GM19452 (cell line): ENCODE results near the gene SASH1.

Experiments used
- ATAC-seq: cut with Tn5 transposase; IDR thresholded peaks from one replicate; pipeline ENCODE4 v1.9.1; 2021; ENCODE audit not compliant: unreplicated experiment

The SASH1 gene

DNA sequence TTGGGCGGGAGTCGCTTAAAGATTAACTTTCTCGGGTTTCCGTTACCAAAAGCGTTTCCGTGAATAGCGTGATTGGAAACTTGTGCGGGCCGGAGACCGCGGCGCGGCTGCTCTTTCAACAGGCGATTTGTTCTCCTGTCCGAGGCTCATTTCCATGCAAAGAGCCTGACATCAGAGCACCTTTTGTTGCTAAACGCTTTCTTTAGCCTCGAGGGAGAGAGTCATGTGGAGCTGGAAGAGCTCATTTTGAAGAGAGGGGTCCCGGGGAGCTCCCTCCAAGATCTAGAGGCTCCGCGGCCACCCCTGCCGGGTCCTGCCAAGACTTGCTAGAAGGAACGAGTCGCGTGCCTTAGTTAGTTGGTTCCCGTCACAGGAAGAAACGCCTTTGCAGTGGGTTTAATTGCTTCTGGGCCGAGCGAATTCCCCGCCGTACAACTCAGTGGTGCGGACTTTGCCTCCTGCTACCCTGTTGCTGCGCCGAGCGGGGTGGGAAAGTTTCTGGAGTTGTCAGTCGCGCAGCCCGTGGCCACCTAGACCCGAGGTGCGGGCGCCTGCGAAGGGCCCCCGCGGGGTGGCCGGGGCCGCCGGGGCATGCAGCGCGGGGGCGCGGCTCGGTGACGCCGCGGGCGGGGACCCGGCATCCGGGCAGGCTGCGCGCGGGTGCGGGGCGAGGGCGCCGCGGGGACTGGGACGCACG, at the start of gene SASH1:
Gene SASH1, plus strand, starts transcription at position 489 of the 697 bp plus-strand sequence. CDS start 230 bp downstream, outside the sequence.
- ATAC-seq: peak; percentile 78

DNA sequence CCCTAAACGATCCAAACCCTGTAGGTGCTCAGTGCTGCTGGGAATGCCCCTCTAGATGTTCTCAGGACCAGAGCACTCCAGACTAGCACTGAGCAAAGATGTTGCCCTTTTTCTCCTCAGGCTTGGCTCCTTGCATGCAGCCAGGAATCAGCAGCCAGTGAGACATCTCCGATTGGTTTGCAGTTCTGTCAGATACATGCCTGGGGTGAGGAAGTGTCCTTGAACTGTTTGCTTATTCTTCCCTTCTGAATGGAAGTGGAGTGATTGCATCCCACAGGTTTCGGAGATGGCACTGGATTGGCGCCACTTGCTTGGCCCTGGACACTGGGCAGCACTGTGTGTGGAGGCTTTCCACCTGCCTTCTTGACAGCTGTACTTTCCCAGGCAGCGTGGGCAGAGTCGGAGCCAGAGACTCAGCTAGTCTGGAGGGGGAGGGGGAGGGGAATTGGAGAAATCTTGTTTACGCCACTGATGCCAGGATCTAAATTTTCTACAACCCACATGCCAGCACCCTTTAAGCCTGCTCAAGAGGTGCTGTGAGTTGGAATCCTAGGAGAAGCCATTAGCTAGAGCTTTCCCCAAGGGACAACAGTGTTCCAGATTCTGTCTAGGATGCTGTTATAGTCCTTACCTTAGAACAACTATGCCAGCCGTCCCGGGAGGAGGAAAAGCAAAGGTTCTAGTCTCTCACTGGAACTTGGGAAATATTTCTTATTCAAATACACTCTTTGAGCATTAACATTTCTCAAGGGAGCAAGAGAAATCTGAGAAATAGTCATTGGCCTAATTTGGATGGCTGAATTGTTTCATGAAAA, 49.2 kb upstream of the SASH1 start:
- ATAC-seq: no peak

DNA sequence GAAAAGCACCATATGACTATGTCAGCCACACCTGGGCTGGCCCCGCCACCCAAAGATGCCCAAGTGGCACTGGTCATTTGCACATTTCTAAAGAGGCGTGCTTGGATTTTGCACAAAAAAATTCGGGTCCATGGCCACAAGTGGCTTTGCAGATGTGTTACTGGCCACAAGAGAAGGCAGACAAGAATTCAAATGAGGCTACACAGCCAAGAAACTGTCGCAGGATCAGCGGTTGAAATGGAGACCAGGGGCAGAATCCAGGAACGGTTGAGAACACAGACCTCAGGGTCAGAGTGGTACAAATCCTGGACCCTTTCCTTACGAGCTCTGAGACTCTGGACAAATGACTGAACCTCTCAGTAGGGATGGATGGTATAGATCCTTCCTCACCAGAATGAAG, 48.6 kb upstream of the SASH1 start:
- no peak for ATAC-seq

DNA sequence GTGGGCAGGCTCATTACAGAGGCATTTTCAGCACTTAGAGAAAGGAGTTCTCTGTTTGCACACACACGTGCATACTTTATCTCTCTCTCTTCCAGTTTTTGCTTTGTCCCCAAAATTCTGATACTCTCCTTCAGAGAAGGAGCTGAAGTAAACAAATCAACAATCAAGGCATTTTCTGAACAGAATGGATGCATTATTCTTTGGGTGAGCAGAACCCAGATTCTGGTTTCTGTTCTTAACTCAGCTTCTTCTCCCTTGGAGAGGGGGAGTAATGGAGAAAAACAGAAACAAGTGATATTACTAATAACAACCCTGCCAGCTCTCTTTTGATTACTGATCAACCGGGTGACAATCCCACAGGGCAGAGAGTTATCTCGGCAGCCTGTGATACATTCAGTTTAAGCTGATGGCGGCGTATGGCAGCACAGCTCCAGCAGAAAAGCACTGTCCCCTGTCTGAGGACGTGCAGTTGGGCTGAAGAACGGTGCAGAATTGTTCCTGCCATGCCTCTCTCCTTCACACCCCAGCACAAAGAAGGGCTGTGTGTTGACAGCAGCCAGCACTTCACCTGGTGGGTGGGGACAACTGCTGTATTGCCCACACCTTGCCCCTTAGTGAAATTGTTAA, 47.3 kb upstream of the SASH1 start:
- no peak for ATAC-seq

DNA sequence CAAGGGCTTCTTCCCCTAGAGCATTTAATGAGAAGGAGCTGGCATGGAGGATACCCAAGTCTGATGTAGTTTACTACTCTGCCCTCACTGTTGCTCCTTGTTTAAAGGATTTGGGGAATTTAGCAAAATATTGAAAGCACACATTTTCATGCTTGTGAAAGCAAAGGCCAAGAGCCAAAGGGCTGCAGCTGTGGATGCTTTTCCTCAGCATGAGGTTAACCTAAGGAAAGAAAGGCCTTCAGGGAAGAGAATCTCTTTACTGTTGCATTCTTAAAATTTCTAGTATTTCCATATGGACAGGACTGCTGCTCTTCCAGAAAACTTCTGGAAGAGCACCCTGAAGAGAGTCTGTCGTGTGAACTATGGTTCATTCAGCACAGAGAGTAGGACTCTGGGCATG, 45.9 kb upstream of the SASH1 start:
- no peak for ATAC-seq

DNA sequence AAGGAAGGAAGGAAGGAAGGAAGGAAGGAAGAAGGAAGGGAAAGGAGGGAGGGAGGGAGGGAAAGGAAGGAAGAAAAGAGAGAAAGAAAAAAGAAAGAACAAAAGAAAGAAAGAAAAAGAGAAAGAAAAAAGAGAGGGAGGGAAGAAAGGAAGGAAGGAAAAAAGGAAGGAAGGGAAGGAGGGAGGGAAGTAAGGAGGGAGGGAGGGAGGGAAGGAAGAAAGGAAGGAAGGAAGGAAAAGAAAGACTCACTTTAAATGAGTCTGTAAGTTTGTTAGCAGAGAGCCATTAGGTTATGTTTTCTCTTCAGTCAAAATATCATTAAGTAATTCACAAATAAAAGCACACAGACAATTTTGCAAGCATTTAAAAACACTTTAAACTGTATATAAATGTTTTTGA, 44.0 kb upstream of the SASH1 start:
- ATAC-seq: no peak

DNA sequence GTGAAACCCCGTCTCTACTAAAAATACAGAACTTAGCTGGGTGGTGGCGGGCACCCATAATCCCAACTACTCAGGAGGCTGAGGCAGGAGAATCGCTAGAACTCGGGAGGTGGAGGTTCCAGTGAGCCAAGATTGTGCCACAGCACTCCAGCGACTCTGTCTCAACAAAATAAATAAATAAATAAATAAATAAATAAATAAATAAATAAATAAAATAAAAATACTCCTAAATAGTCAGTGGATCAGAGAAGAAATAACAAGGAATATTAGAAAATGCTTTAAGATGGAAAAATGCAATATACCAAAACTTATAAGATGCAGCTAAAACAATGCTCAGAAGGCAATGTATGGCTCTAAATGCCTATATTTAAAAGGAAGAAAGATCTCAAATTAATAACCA, 39.0 kb upstream of the SASH1 start:
- no peak for ATAC-seq

DNA sequence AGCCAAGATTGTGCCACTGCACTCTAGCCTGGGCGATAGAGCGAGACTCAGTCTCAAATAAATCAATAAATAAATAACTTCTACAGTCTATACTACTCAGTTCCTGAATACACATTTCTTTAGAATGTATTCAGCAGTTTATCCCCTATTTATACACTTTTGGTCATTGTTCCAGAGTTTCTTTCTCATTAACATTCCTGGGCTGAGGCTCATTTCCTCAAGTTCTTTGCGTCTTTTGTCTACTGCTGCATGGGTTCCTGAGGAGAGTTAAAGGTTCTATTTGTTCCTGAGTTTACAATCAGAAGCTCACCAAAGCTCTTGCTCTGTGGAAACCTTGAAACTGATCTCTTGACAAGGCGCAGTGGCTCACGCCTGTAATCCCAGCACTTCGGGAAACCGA, 37.7 kb upstream of the SASH1 start:
- no peak for ATAC-seq

DNA sequence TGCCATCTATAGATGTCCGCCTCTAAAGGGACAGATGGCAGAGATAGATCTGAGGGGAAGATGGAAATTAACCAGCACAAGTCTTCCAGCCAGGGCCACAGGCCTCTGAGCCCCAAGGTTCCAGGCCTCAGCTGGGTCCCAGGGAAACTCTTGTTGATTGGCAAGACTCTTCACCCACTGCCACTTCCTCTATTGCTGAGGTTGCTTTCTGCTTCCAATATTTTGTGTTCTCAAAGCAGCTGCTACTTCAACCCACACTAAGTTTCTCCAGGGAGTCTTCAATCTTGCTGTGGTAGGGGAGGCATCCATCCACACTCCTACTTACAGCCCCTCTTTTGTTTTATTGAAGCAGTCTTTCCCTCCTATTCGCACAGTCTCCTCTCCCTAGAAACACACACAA, 36.4 kb upstream of the SASH1 start:
- ATAC-seq: no peak

DNA sequence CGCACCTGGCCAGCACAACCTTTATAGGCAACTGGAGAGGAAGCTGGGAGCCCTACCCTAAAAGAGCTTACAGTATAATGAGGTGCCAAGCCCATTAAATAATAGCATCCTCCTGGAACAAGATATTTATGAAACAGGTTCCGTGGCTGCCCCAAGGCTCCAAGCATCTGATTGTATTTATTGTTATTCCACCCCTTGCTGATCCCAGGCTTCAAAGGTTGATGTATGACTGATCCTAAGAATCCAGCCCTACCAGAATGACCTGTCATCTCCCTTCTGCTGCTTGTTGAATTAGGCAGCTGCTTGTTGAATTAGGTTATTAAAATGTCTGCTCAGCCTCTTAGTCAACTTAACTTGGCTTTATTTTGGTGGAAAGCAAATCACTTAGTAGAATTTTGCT, 35.2 kb upstream of the SASH1 start:
- no peak for ATAC-seq

DNA sequence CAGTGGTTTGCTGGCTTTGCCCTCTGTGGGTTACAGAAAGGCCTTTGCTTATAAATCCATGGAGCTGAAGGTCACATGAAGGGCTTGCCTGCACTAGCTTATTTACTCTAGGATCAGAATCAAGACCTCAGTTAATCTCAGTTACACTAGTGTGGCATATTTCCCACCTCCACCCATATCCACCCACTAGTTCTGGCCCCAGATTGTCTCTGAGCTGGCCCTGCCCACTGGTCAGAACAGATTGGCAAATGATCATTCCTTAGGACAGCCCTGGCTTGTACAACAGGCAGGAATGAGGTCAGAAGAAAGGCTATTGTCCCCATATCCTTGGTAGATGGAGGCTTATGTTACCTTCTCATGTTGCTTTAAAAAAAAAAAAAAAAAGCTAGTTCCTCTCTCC, 33.3 kb upstream of the SASH1 start:
- no peak for ATAC-seq

DNA sequence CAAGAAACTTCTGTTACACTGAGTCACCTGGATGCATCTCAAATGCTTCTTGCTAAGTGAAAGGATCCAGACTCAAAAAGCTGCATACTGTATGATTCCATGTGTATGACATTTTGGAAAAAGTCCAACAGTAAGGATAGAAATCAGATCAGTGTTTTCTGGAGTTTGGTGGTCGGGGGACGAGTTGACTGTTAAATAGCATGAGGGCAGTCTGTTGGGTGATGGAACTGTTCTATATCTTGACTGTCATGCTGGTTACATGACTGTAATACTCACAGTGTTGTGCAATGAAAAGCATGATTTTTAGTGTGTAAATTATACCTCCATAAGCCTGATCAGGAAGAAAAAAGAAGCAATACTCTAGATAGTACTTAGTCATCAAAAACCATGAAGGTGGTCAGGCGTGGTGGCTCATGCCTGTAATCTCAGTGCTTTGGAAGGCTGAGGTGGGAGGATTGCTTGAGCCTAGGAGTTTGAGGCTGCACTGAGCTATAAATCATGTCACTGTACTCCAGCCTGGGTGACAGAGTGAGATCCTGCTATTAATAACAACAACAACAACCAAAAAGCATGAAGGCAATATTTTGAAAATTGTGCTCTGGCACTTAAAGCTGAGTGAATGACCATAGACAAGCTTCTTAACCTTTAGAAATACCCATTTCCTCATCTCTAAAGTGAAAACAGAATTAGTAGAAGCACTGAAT, 30.5 kb upstream of the SASH1 start:
- ATAC-seq: no peak

DNA sequence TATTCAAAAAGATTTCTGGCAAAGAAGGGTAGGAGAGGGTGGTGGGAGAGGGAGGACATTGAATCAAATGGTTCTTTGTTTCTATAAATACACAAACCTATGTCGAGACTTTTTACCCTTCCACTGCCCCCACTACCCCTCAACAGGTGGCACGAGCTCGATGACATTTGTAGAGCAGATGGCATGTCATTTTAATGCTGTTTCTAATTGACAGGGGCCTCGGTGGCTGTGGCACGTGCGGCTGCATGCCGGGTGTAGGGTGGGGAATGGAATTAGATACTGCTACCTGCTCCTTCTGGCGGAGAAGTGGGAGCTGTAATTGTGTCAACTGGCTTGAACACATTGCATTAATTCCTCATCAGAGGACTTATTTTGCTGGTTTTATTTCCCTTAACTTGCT, 29.1 kb upstream of the SASH1 start:
- no peak for ATAC-seq

DNA sequence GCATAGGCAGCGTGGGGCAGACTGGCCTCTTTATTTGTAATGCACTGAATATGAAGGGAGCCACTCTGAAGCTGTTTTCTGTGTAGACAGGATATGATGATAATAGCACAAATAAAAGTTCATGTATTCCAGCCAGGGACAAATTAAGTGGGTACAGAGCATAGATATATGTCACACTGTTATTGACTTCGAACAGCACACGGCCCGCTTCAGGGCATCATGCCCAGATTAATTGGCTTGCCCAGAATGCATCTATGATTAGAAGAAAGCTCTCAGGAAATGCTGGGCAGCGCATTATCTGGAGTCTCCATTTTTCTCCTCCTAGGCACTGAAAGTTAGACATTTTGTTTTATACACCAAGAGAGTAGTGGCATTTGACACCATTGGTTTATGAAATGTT, 26.3 kb upstream of the SASH1 start:
- no peak for ATAC-seq

DNA sequence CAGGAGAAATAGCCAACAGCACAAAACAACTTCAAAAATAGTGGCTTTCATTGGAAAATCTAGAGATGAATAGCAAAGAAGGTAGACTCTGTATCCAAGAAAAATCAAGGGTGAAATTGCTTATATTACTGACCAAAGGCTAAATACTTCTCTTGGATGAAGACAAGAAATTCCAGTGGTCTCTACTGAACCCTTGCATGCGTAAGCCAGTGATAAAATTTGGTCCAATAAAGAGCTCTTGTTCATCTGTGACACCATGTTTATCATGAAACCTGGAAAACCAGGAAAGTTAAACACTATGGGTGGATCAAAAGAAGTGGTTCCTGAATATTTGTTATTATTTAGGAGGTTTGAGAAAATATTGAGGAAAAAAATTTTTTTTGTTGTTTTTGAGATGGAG, 25.6 kb upstream of the SASH1 start:
- ATAC-seq: no peak

DNA sequence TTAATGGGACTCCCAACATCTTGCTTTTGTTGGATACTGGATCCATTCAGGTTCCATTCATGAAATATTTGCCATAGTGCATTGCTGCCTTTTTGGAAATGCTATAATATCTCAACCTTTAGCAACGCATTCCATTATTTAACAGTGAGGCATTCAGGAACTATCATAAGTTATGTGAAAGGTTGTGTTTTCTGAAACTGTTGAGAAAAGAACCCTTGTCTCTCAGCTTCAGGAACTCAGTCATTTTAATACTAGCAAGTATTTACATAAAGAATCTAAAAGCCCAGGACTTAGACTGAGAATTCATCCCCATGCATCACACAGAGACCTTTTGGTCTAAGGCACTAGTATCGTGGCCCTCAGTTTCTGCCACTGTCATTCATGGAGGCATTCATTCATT, 24.9 kb upstream of the SASH1 start:
- no peak for ATAC-seq

DNA sequence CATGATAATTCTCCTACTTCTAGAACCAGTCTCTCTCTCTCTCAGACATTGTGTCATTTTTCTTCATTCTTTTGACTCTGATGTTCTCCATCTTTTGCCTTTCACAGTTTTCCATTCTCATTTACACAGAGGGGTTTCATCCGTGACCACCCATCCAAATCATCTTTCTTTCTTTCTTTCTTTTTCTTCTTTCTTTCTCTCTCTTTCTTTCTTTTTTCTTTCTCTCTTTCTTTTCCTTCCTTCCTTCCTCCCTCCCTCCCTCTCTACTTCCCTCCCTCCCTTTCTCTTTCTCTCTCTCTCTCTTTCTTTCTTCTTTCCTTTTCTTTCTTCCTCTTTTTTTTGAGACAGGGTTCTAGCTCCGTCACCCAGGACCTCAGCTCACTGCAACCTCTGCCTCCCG, 19.9 kb upstream of the SASH1 start:
- ATAC-seq: no peak

DNA sequence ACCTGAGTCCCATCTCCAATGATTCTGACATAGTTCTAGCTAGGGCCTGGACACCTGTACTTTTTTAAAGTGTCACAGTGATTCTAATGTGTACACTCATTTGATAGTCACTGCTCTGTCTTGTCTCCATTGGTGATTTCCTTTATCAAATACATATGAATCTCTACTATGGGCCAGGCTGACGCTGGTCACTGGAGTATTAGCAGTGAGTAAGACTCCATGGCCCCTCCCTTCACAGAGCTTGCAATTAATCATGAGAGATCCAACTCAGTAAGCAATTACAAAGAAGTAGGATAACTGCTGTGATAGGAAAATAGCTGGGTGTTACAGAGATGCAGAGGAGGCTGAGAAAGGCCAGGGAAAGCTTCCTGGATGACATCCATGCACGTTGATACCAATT, 19.3 kb upstream of the SASH1 start:
- ATAC-seq: no peak

DNA sequence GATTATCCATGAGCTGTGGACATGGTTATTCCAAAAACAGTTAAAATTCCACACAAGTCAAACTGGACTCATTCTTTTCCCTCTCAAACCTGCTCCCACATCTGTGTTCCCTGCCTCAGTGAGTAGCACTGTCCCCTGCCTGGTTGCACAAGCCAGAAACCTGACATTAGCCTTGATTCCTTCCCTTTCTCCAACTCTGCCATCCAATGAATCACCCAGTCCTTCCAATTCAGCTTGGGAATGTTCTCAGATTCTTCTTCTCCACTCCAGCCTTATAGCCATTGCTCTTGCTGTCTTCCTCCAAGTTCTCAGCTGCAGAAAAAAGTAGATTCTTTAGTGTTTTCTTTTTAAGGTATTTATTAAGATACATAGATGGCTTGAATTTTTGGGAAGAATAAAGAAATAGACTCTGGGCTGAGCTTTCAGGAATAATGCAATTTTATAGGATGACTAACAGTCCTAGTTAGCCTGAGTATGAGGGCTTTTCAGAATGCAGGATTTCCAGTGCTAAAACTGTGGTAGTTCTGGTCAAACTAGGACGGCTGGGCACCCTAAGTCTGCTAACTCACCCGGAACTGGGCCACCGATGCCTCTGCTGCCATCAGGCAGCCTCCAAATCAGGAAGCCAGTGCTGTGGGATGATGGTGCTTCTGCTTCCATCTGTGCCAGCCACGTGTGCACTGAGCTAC, 18.2 kb upstream of the SASH1 start:
- ATAC-seq: peak; percentile 48

DNA sequence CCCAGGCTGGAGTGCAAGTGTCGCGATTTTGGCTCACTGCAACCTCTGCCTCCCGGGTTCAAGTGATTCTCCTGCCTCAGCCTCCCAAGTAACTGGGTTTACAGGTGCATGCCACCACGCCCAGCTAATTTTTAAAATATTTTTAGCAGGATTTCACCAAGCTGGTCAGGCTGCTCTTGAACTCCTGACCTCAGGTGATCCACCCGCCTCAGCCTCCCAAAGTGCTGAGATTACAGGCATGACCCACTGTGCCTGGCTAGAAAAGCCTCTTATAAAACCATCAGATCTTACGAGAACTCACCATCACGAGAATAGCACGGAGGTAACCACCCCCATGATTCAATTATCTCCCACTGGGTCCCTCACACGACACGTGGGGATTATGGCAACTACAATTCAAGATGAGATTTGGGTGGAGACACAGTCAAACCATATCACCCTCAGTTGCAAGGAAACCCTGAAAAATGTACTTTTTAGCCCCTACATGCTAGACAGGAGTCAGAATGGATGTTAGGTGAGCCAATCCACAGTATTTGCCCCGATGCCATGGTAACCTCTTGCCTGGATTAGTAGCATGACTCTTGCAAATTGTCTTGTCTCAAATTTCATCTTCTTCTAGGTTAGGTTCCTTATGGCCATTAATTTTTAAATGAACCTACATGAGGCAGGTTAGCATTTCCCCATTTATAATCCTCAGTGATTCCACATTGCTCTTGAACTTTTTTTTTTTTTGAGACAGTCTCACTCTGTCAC, 17.1 kb upstream of the SASH1 start:
- no peak for ATAC-seq
